Measurements from ENCODE around the gene PHF20. TPM values are rescaled to one million over a fixed set of nuclear protein-coding genes. Genes with fewer than 3 reads are reported as not detected.

PHF20 gene
- total and polyA plus RNA-seq, 2 of the 13 experiments (the other 11 are each of a cell fraction or from before 2014, with no cell fraction given), result 22.8 to 34.1 TPM

GRCh38 chr20:35954200-35954906 lies 182.5 kb downstream of the PHF20 start, which contains the start of gene SCAND1 (continued):
- TF ChIP-seq CCDC6 (CRISPR knock-in tag; IDR thresholded peaks at IDR 0.05) (peak; percentile 97; the same call in 1 of the 2 replicates), ARHGAP35 (CRISPR knock-in tag; IDR thresholded peaks at IDR 0.05; ENCODE audit: borderline replicate concordance) (0 out of 2 replicates have a peak, but pooled peaks have one; percentile 83), NR2F1 (CRISPR knock-in tag; IDR thresholded peaks at IDR 0.05) (peak; percentile 68 to 79), CREM (IDR thresholded peaks at IDR 0.05) (peak; percentile 85), CREM (CRISPR knock-in tag; IDR thresholded peaks at IDR 0.05) (no peak; the same call in 1 of the 2 replicates), TBP (CRISPR knock-in tag; IDR thresholded peaks at IDR 0.05) (peak; percentile 76; the same call in 1 of the 2 replicates), ZNF614 (CRISPR knock-in tag; IDR thresholded peaks at IDR 0.05; ENCODE audit: borderline replicate concordance) (peak; percentile 99), NR2F2 (IDR thresholded peaks at IDR 0.05; ENCODE audit: borderline replicate concordance, low read depth) (peak; percentile 50; the same call in 1 of the 2 replicates), POLR2AphosphoS5 (IDR thresholded peaks at IDR 0.05; ENCODE audit: low read depth, low read length) (peak; percentile 96), ZNF557 (CRISPR knock-in tag; IDR thresholded peaks at IDR 0.05) (peak; percentile 63; the same call in 1 of the 2 replicates), E2F5 (CRISPR knock-in tag; conservative IDR thresholded peaks at IDR 0.05) (peak; percentile 8), GTF2F1 (IDR thresholded peaks at IDR 0.05; ENCODE audit: low read length) (peak; percentile 30; the same call in 1 of the 2 replicates), CREB3 (CRISPR knock-in tag; IDR thresholded peaks at IDR 0.05) (no peak), GABPB1 (CRISPR knock-in tag; IDR thresholded peaks at IDR 0.05) (peak; percentile 98), FOXJ3 (CRISPR knock-in tag; IDR thresholded peaks at IDR 0.05; ENCODE audit: borderline replicate concordance) (peak; percentile 94; the same call in 1 of the 2 replicates), ZKSCAN1 (IDR thresholded peaks at IDR 0.05; ENCODE audit: low read length) (peak; percentile 85), RFX5 (IDR thresholded peaks at IDR 0.05; ENCODE audit: low read depth, low read length) (peak; percentile 81), ZNF776 (CRISPR knock-in tag; IDR thresholded peaks at IDR 0.05) (peak; percentile 99), ZNF724P (CRISPR knock-in tag; IDR thresholded peaks at IDR 0.05; ENCODE audit: borderline replicate concordance) (peak; percentile 90; the same call in 1 of the 2 replicates), SMYD3 (CRISPR knock-in tag; IDR thresholded peaks at IDR 0.05) (peak; percentile 89), ARNTL (CRISPR knock-in tag; IDR thresholded peaks at IDR 0.05) (peak; percentile 68)
- TF ChIP-seq, protein P1, sequence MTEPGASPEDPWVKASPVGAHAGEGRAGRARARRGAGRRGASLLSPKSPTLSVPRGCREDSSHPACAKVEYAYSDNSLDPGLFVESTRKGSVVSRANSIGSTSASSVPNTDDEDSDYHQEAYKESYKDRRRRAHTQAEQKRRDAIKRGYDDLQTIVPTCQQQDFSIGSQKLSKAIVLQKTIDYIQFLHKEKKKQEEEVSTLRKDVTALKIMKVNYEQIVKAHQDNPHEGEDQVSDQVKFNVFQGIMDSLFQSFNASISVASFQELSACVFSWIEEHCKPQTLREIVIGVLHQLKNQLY (CRISPR knock-in tag; IDR thresholded peaks at IDR 0.05), result peak; percentile 93
- TF ChIP-seq, protein P2, sequence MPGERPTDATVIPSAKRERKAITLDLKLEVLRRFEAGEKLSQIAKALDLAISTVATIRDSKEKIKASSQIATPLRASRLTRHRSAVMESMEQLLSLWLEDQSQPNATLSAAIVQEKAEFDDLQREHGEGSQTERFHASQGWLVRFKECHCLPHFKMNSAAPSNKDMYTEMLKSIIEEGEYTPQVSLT (CRISPR knock-in tag; IDR thresholded peaks at IDR 0.05; ENCODE audit: borderline replicate concordance, low read depth), result peak; percentile 82; the same call in 1 of the 2 replicates
- TF ChIP-seq, protein P3, sequence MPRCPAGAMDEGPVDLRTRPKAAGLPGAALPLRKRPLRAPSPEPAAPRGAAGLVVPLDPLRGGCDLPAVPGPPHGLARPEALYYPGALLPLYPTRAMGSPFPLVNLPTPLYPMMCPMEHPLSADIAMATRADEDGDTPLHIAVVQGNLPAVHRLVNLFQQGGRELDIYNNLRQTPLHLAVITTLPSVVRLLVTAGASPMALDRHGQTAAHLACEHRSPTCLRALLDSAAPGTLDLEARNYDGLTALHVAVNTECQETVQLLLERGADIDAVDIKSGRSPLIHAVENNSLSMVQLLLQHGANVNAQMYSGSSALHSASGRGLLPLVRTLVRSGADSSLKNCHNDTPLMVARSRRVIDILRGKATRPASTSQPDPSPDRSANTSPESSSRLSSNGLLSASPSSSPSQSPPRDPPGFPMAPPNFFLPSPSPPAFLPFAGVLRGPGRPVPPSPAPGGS (CRISPR knock-in tag; IDR thresholded peaks at IDR 0.05), result peak; percentile 97
